Measurements from ENCODE around the gene CYP27C1. TPM values are rescaled to one million over a fixed set of nuclear protein-coding genes. Genes with fewer than 3 reads are reported as not detected.

CYP27C1 gene
- total and polyA plus RNA-seq, 2 experiments from 2014 or later: 1.8 to 2.9 TPM

DNA sequence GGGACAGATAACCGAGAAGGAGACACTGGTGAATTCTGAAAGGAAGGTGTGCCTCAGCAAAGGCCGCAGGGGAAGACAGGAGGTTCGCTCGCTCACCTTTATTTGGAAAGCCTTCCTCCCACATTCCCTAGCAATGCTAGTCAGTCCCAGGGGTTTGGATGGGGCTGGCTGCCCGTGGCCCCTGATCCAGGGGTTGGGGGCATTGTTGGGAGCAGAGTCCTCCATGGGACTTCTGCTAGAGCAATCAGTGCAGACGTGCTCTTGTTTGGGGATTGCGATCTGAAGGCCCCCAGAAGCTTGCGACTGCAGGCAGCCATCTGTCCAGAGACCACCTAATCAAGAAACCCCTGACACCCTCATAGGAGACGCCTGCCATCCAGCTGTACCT is 6.0 kb upstream of the CYP27C1 start:
- DNase-seq (ENCODE audit: low spot score): no peak
- Mint-ChIP-seq H3K27me3 (ENCODE audit: insufficient read depth, low read depth, poor library complexity) (no peaks in the 10 kb centered on the region), H3K4me1 (peaks cover 20% of the 10 kb centered on the region), H3K36me3 (ENCODE audit: low read depth) (no peaks in the 10 kb centered on the region), H3K9me3 (no peaks in the 10 kb centered on the region; the same call in 2 of the 3 replicates), H3K4me3 (no peak overlapping the region), H3K27ac (no peak overlapping the region)
- Histone ChIP-seq H3K79me2 (replicated peaks; ENCODE audit: insufficient read depth) (no peaks in the 10 kb centered on the region), H3K9me2 (ENCODE audit: insufficient read depth) (no peaks in the 10 kb centered on the region), H3K4me1 (ENCODE audit: insufficient read depth) (no peaks in the 10 kb centered on the region), H2AFZ (peak overlapping the region; percentile 66; the same call in 1 of the 2 replicates), H3K27me3 (ENCODE audit: insufficient read depth) (peaks cover 3% of the 10 kb centered on the region), H3K27ac (ENCODE audit: low read depth) (no peak overlapping the region), H3K36me3 (ENCODE audit: insufficient read depth) (no peaks in the 10 kb centered on the region), H3F3A (replicated peaks; ENCODE audit: low read depth) (no peaks in the 10 kb centered on the region), H3K4me3 (no peak overlapping the region), H3K4me2 (no peak overlapping the region), H4K20me1 (replicated peaks; ENCODE audit: insufficient read depth) (no peaks in the 10 kb centered on the region)
- ATAC-seq: no peak
- TF ChIP-seq ETS1 (IDR thresholded peaks at IDR 0.05) (no peak), POLR2AphosphoS5 (IDR thresholded peaks at IDR 0.05; ENCODE audit: low read depth) (no peak), CREB1 (CRISPR knock-in tag; IDR thresholded peaks at IDR 0.05; ENCODE audit: low read depth) (no peak), ZNF331 (CRISPR knock-in tag; IDR thresholded peaks at IDR 0.05; ENCODE audit: low read depth) (no peak)
- TF ChIP-seq, protein P1, sequence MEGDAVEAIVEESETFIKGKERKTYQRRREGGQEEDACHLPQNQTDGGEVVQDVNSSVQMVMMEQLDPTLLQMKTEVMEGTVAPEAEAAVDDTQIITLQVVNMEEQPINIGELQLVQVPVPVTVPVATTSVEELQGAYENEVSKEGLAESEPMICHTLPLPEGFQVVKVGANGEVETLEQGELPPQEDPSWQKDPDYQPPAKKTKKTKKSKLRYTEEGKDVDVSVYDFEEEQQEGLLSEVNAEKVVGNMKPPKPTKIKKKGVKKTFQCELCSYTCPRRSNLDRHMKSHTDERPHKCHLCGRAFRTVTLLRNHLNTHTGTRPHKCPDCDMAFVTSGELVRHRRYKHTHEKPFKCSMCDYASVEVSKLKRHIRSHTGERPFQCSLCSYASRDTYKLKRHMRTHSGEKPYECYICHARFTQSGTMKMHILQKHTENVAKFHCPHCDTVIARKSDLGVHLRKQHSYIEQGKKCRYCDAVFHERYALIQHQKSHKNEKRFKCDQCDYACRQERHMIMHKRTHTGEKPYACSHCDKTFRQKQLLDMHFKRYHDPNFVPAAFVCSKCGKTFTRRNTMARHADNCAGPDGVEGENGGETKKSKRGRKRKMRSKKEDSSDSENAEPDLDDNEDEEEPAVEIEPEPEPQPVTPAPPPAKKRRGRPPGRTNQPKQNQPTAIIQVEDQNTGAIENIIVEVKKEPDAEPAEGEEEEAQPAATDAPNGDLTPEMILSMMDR (conservative IDR thresholded peaks at IDR 0.05; ENCODE audit: low read depth in 2 of 2): no peak
- TF ChIP-seq, protein P2, sequence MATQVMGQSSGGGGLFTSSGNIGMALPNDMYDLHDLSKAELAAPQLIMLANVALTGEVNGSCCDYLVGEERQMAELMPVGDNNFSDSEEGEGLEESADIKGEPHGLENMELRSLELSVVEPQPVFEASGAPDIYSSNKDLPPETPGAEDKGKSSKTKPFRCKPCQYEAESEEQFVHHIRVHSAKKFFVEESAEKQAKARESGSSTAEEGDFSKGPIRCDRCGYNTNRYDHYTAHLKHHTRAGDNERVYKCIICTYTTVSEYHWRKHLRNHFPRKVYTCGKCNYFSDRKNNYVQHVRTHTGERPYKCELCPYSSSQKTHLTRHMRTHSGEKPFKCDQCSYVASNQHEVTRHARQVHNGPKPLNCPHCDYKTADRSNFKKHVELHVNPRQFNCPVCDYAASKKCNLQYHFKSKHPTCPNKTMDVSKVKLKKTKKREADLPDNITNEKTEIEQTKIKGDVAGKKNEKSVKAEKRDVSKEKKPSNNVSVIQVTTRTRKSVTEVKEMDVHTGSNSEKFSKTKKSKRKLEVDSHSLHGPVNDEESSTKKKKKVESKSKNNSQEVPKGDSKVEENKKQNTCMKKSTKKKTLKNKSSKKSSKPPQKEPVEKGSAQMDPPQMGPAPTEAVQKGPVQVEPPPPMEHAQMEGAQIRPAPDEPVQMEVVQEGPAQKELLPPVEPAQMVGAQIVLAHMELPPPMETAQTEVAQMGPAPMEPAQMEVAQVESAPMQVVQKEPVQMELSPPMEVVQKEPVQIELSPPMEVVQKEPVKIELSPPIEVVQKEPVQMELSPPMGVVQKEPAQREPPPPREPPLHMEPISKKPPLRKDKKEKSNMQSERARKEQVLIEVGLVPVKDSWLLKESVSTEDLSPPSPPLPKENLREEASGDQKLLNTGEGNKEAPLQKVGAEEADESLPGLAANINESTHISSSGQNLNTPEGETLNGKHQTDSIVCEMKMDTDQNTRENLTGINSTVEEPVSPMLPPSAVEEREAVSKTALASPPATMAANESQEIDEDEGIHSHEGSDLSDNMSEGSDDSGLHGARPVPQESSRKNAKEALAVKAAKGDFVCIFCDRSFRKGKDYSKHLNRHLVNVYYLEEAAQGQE (IDR thresholded peaks at IDR 0.05; ENCODE audit: unreplicated experiment): no peak

GRCh38 chr2:127225186-127225960 is 5.3 kb upstream of the CYP27C1 start:
- Mint-ChIP-seq H3K27ac (no peak overlapping the region; the same call in 1 of the 2 replicates), H3K36me3 (ENCODE audit: low read depth) (no peaks in the 10 kb centered on the region; the same call in 2 of the 3 replicates), H3K9me3 (no peaks in the 10 kb centered on the region; the same call in 2 of the 3 replicates), H3K4me1 (peaks cover 20% of the 10 kb centered on the region), H3K27me3 (ENCODE audit: insufficient read depth, low read depth, poor library complexity) (peaks cover 6% of the 10 kb centered on the region), H3K4me3 (no peak overlapping the region)
- no peaks in the 10 kb centered on the region for H3K4me1 ChIP-seq (ENCODE audit: insufficient read depth)
- H3K4me2 ChIP-seq: no peak overlapping the region
- no peak overlapping the region for H3K4me3 ChIP-seq
- no peaks in the 10 kb centered on the region for H3K36me3 ChIP-seq (ENCODE audit: insufficient read depth)
- no peaks in the 10 kb centered on the region for H3K79me2 ChIP-seq (replicated peaks; ENCODE audit: insufficient read depth)
- no peaks in the 10 kb centered on the region for H3K9me2 ChIP-seq (ENCODE audit: insufficient read depth)
- H3F3A ChIP-seq (replicated peaks; ENCODE audit: low read depth): peaks cover 4% of the 10 kb centered on the region; the same call in 1 of the 2 replicates
- peak overlapping the region; percentile 74; the same call in 1 of the 2 replicates for H2AFZ ChIP-seq
- TF ChIP-seq ZNF462 (CRISPR knock-in tag; IDR thresholded peaks at IDR 0.05): no peak
- TF ChIP-seq ZNF114 (CRISPR knock-in tag; IDR thresholded peaks at IDR 0.05): no peak
- H3K27me3 ChIP-seq (ENCODE audit: insufficient read depth): peaks cover 9% of the 10 kb centered on the region
- no peak for DNase-seq (ENCODE audit: low spot score)
- no peak for ATAC-seq
- H4K20me1 ChIP-seq (replicated peaks; ENCODE audit: insufficient read depth): no peaks in the 10 kb centered on the region
- H3K27ac ChIP-seq (ENCODE audit: low read depth): no peak overlapping the region

Measured in GM23338 (cell line).